HG02642 (cell line): ENCODE results near the gene KMT2C.
A peak's percentile ranks its signal among the peaks of the same experiment; 100 is the strongest.
"Not testable (repeated sequence)": the region's sequence is repeated elsewhere in the genome, so short reads cannot be mapped to it uniquely, and the experiment has no call there.

ENCODE experiments used
- ATAC-seq: cut with Tn5 transposase; IDR thresholded peaks from one replicate; pipeline ENCODE4 v1.9.1; 2021; ENCODE audit warnings: mild to moderate bottlenecking; ENCODE audit not compliant: unreplicated experiment, poor library complexity

KMT2C gene

DNA sequence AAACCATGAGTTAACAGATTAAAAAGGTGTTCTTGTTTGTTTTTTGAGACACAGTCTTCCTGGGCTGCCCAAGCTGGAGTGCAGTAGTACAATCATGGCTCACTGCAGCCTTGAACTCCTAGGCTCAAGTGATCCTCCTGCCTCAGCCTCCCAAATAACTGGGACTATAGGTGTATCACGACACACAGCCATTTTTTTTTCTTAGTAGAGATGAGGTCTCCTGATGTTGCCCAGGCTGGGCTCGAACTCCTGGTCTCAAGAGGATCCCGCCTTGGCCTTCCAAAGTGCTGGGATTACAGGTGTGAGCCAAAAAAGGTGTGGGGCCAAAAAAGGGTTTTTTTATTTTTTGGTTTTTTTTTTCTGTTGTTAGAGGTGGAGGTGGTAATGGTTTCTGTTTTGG is 29.3 kb downstream of the KMT2C start:
- no peak for ATAC-seq

GRCh38 chr7:152406030-152406429 is 29.8 kb downstream of the KMT2C start:
- ATAC-seq, result not testable (repeated sequence)

GRCh38 chr7:152403726-152404125 is 32.1 kb downstream of the KMT2C start:
- ATAC-seq, result no peak

- ATAC-seq, result no peak
Measured at GRCh38 chr7:152402384-152403250, 33.2 kb downstream of the KMT2C start.

DNA sequence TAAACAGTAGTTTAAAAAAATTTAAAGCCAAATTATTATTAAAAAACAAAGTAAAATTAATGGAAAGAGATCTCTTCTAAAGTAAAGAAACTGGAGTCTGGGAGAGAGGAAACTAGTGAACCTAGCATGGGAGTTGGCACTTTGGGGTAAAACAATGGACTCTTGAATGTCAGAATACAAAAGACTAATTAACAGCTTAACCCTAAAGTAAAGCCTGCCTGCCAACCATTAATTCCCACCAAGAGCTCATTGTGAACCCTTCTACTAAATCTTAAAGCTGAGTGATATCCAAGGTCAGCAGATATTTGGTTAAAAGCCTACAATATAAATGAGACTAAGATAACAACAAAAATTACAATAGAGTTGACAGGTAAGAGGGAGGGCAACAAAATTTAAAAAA is 36.5 kb downstream of the KMT2C start:
- ATAC-seq, result no peak

DNA sequence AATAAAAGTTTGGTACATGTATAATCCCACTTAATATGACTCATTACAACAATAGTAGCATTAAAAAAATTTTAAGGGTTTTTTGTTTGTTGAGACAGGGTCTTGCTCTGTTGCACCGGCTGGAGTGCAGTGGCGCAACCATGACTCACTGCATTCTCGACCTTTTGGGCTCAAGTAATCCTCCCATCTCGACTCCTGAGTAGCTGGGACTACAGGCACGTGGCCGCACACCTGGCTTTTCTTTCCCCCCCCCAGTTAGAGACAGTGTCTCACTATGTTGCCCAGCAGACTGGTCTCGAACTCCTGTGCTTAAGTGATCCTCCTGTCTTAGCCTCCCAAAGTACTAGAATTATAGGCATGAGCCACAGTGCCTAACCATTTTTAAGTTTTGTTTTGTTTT is 40.7 kb downstream of the KMT2C start:
- no peak for ATAC-seq

GRCh38 chr7:152394214-152394613 is 41.6 kb downstream of the KMT2C start:
- not testable (repeated sequence) for ATAC-seq

GRCh38 chr7:152392254-152392653 is 43.5 kb downstream of the KMT2C start:
- ATAC-seq, result peak; percentile 42

DNA sequence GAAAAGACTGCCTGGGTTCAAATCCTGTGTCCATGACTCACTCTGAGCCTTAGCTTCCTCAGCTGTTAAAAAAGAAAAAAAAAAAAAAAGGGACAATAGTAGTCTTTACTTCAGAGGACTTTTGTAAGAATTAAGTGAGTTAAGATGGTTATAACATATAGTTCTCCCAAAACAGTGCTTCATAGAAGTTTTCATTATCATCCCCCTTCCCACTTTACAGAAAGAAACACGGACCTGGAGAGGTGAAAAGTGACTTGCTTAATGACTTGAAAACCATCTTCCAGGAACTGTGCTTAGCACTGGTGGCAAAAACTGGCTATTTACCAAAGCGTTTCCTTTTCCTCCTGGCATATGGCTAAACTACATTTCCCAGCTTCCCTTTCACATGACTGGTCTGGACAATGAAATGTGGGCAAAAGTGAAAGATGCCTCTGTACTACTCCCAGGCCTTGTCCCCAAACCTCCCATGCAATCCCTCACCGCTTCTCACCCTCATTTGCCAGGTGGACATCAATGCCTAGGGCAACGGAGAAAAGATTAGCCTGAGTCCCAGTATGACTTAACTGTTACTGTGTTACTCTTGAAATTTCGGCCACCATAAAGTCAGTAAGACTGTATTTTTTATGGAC is 49.6 kb downstream of the KMT2C start:
- not testable (repeated sequence) for ATAC-seq

DNA sequence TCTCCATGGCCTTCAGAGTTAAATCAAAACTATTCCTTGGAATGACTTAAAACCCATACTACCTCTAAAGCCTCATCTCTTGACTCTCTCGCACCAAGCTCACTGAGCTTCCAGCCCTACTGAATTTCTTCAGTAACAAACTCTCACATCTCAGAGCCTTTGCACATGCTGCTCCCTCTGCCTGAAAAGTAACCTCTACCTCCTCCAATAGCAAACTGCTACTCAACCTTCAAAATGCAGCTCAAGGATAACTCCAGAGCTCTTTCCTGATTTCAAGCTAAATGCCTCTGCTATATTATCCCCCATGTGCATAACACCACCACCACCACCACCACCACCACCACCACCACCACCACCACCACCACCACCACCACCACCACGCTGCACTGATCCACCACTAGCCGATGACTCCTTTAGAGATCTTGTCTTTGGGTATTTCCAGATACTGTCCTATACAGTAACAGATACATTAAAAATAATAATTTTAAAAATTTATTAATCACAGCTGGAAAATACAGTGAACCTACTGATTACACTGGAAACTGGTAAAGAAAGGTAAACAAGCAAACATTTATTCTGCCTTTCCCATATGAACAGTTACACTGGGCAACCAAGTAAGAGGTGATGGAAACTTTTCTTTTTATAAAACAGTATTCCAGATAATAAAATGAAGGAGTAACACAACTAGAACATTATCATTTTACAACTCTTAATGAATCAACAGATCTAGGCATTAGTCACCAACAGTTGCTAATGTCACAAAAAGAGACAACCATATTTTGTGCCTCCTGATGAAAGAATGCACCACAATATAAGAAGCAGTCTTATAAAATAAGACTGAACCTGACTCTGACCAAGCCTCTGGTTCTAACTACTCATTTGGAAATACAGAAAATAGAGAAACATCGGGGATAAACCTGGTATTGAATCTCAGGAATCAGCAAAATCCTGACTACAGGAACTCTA is 51.3 kb downstream of the KMT2C start:
- ATAC-seq, result not testable (repeated sequence)

DNA sequence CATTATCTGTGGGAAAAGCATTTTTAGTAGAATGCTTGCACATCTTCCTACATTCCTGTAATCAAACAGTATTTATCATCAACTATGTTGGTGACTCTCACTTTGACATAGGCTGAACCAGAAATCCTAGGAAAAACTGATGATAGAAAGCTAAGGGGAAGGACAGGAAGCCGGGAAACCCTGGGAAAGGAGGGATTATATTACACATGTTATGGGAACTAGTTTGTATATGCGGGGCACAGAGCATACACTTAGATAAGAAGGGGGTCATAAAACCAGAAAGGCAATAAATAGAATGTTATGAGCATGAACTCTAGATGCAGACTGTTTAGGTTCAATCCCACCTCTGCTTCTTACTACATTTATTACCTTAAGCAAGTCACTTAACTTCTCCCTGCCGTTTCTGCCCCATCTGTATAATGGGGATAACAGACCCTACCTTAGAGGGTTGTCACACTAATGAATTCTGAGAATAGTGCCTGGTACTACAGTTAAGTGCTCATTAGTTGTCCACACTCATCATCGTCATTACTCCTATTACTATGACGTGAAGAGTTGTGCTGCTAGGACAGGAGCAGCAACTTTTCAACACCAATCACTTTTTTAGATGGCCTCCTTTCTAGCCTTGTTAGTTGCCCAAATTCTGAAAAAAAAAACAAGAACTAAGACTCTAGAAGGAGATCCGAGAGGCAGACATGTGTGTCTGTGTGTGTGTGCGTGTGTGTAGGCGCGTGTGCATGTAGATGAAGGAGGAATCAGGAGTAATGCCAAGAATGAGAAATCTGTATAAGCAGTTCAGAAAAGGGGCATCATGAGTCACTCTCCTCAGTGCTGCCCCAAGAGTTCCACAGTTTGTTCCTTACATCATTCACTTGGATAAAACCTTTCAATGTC is 52.2 kb downstream of the KMT2C start:
- no peak for ATAC-seq

GRCh38 chr7:152382244-152382643 is 53.6 kb downstream of the KMT2C start:
- no peak for ATAC-seq

DNA sequence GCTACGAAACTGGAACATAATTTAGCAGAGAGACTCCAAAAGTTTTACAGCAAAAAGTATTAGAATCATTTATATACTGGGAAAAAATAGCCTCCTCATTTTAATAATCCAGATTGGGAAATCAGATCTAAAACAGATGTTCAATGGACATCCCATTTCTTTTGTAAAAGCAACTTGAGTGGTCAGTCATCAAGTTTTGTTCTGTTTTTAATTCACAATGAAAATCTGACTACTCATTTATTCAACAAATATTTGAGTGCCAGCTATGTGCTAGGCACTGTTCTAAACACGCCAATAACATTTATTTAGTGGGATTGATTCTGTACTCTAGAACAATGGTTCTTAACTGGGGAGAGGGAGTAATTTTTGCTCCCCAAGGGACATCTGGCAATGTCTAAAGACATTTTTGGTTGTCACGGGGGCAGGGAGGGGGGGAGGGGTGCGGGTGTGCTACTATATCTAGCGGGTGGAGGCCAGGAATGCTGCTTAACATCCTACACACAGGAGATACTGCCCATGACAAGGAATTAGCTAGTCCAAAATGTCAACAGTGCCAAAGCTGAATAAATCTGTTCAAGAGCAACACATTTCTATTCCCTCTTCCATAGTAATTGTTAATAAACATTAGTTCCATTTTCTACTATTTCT is 54.7 kb downstream of the KMT2C start:
- ATAC-seq, result not testable (repeated sequence)

DNA sequence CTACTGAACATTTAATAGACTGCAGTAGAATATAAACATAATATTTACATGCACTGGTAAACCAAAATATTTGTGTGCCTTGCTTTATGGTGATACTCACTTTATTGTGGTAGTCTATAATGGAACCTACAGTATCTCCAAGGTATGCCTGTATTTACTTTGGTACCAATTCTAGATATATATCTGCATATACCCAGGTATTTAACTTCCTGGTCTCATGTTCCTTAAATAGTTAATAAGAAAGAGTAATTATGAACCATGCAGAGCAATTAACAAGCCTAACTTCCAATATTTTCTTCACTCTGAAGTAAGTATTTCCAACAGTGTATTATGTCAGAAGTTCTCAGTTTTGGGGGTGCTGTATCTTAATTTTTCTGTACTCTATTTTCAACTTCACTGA is 57.3 kb downstream of the KMT2C start:
- not testable (repeated sequence) for ATAC-seq

GRCh38 chr7:152376716-152377484 is 58.9 kb downstream of the KMT2C start:
- not testable (repeated sequence) for ATAC-seq

GRCh38 chr7:152370297-152370696 is 65.5 kb downstream of the KMT2C start:
- no peak for ATAC-seq

- no peak for ATAC-seq
Measured at GRCh38 chr7:152369518-152369917, 66.3 kb downstream of the KMT2C start.

DNA sequence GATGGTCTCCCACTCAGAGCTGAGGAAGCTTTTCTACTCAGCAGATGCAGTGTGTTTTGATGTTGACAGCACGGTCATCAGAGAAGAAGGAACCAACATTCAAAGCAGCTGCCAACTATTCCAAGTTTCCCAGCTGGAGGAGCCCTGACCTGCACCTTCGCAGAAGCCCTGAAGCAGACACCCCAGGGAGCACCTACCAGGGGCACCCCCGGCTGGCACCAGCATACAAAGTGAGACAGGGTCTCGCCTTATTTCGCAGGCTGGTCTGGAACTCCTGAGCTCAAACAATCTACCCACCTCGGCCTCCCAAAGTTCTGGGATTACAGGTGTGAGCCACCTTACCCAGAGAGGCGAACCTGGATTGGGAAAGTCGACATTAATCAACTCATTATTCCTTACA is 68.6 kb downstream of the KMT2C start:
- ATAC-seq, result no peak
